Transverse colon (tissue), 3 donors: ENCODE results near the gene HMG20B.

Source experiments
- CTCF ChIP-seq, 5 experiments: fragments of 200-600 bp in 3 of 5; fragments of 450-650 bp in 2 of 5; sonication (generic) in 3 of 5; IDR thresholded peaks; 1 replicate in 2 of 5; 2 replicates in 3 of 5; pipeline ENCODE4 v1.5.1; 2016 to 2017; ENCODE audit warnings: antibody characterized with exemption in 5 of 5, inconsistent platforms in 3 of 5, mild to moderate bottlenecking in 2 of 5, moderate library complexity in 1 of 5
- POLR2A ChIP-seq: fragments of 450-650 bp; IDR thresholded peaks from one replicate; pipeline ENCODE4 v1.6.1; 2016; ENCODE audit warnings: antibody characterized with exemption, mild to moderate bottlenecking, moderate library complexity

- no peak for TF ChIP-seq CTCF (IDR thresholded peaks at IDR 0.05)
- TF ChIP-seq POLR2A, result no peak
Observed at GRCh38 chr19:3537438-3538240, 35.1 kb upstream of the HMG20B start.
